Limb (tissue), 2 donors: ENCODE data around the gene SLC8A3.

Experiments
- DNase-seq, 2 donors: peaks; one replicate each; pipeline ENCODE4 v3.0.0-alpha.2; 2016; ENCODE audit errors: extremely low spot score in 2 of 2

SLC8A3 gene

GRCh38 chr14:70029296-70030132 lies 159.2 kb downstream of the SLC8A3 start:
- DNase-seq, result no peak

GRCh38 chr14:70027785-70028428 lies 160.8 kb downstream of the SLC8A3 start:
- DNase-seq, result peak; percentile 56 to 93

- DNase-seq, result no peak
Measured at GRCh38 chr14:70023871-70024270, 164.9 kb downstream of the SLC8A3 start.

GRCh38 chr14:70022771-70023445 lies 165.8 kb downstream of the SLC8A3 start:
- DNase-seq, result no peak

- DNase-seq, result no peak
Measured at GRCh38 chr14:70021548-70022220, 167.1 kb downstream of the SLC8A3 start.

- DNase-seq, result peak in 1 of 2 donors; percentile 56
Measured at GRCh38 chr14:70020352-70021170, 168.2 kb downstream of the SLC8A3 start.

- no peak for DNase-seq
Measured at GRCh38 chr14:70019695-70020094, 169.1 kb downstream of the SLC8A3 start.

GRCh38 chr14:70018713-70019211 lies 170.0 kb downstream of the SLC8A3 start:
- DNase-seq, result peak in 1 of 2 donors; percentile 51

- DNase-seq, result no peak
Measured at GRCh38 chr14:70018230-70018629, 170.5 kb downstream of the SLC8A3 start.

- DNase-seq, result no peak
Measured at GRCh38 chr14:70014406-70015095, 174.2 kb downstream of the SLC8A3 start.

- no peak for DNase-seq
Measured at GRCh38 chr14:70013271-70013873, 175.4 kb downstream of the SLC8A3 start.

GRCh38 chr14:70011708-70012107 lies 177.0 kb downstream of the SLC8A3 start:
- DNase-seq, result no peak

- no peak for DNase-seq
Measured at GRCh38 chr14:70011098-70011497, 177.7 kb downstream of the SLC8A3 start.

- DNase-seq, result no peak
Measured at GRCh38 chr14:70009961-70010360, 178.8 kb downstream of the SLC8A3 start.

GRCh38 chr14:70008284-70009262 lies 180.2 kb downstream of the SLC8A3 start:
- no peak for DNase-seq

- no peak for DNase-seq
Measured at GRCh38 chr14:70006699-70007098, 182.1 kb downstream of the SLC8A3 start.

- no peak for DNase-seq
Measured at GRCh38 chr14:70005281-70005805, 183.4 kb downstream of the SLC8A3 start.

GRCh38 chr14:70004791-70005190 lies 184.0 kb downstream of the SLC8A3 start:
- DNase-seq, result no peak
